NCI-H2171 treated with DMSO at 0.1 percent for 48 hours (cell line): ENCODE data around the gene SYNJ2.
A peak's percentile ranks its signal among the peaks of the same experiment; 100 is the strongest.

Experiments used
- DNase-seq: peaks from one replicate; lab custom pipeline; 2025; lab: John Stamatoyannopoulos, UW

SYNJ2 gene

DNA sequence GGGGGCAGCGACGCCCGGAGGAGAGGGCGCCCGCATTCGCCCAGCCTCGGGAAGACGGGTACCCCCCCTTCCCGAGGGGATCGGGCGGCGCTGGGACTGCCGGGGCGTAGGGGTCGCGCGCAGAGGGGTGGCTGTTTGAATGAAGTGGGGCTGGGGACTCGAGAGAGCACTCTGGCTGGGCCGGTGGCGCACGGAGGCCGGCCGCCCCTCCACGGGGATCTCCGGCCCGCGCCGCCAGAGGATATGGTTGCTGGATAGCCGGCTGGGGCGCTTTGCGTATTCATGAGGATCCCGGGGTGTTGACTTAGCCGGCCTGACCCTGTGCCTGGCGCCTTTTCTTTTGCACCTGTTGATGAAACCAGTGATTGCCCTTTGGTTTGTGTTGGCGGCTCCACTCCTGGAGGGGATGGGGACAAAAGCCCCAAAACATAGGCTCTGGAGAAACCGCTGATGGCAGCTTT, 469 bp downstream of the SYNJ2 start:
- peak; percentile 23 for DNase-seq

DNA sequence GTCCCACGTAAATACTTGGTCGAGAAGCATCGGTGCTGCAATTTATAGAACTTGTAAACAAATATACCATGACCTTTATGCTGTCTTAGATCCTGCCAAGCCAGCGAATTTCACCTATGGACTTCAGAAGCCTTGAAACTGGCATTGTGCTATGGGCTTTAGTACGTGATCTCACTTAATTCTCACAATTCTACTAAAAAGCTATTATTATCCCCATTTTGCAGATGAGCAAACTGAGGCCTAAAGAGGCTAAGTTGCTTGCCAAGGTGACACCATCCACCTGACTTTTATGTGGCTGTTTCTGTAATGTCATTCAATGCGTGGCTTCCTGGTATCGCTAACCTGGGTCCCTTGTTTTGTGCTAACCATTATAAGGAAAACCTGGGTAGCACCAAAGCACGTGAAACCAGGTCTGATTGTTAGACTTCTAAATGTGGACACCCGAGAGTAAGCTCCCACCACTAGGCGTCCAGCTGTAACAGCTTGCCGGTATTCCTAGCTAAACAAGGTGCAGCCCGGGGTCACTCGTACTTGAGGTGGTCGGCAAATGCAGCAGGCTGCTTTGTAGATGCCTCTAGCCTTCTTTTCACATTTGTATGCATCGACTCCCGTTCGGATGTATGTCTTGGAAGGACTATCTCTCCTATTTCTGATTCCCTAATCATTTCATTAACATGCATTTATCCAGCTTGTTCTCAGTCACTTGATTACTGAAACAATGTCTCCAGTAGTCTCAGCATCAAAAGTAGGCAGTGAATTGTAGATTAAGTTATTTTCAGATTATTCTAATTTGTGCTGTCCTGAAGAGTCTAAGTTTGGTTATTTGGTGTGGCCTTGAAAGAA, 1.1 kb downstream of the SYNJ2 start:
- no peak for DNase-seq

GRCh38 chr6:157983406-157984119, 1.9 kb downstream of the SYNJ2 start:
- no peak for DNase-seq

DNA sequence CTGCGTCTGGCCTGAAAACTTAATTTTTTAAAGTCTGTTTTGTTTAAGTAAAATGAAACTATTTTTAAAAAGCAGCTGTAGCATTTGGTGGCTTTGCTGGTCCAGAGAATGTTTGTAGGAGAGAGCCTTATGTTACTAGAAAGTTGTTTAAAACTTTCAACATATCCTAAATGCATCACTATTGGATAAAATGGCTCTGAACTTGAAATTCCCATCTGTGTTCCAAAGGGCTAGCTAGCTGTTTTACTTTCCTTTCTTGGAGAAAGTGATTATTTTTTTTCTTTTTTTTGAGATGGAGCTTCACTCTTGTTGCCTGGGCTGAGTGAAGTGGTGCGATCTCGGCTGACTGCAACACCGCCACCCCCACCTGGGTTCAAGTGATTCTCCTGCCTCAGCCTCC, 2.5 kb downstream of the SYNJ2 start:
- DNase-seq = no peak

DNA sequence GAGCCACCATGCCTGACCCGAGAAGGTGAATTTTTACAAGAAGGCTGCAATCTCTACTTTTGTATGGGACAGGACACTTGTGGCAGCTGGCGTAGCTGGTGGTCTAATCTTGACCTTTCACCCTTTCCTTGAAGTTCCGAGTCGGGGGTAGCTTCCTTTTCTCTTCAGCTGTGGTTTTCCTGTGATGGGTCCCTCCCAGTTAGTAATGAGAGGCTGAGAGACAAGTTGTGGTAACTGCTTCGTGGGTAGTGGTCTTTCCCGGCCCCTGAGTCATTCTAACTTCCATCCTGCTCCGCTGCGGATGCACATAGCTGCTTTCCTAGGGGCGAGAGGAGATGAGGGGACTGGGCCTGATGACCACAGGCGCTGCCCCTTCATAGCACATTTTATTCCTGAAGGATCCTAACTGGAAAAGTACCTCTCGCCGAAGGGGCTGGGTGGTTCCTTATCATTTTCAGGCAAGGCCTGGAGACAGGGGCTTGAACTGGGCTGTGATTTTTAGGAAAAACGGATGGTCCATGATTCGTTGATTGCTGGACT, 3.1 kb downstream of the SYNJ2 start:
- DNase-seq = no peak

DNA sequence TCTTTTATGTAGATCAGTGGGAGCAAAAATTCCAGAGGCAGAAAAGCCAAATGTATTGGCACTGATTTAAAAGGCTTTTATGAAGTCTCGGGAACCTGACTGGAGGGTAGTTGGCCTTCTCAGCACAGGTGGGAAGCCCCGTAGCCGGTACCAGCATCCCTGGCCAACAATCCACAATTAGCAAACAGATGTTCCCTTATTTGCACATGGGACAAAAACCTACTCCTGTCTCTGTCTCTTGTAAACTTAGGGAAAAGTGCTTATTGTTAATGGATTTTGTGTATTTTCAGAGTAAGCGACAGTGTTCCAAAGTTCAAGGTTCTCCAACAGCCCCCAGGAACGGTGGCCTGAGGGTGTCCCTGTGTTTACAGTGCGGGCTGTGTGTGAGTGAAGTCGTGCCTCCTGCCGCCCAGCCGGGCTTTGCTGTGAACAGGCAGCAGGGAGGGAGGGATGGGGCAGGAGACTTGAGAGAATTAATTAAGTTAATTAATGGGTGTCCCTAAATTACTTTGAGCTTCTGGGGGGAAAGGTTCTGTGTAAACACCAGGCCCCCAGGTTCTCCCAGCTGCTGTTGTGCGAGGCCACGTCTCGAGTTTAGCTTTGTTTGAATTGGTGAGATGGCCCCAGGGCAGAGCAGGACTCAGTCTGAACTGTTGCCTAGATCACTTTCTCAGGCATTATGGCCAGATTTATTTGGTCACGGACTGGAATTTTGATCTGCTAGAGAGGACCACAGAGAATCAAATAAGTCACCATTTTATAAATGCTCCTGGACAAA, 3.9 kb downstream of the SYNJ2 start:
- DNase-seq = peak; percentile 51

DNA sequence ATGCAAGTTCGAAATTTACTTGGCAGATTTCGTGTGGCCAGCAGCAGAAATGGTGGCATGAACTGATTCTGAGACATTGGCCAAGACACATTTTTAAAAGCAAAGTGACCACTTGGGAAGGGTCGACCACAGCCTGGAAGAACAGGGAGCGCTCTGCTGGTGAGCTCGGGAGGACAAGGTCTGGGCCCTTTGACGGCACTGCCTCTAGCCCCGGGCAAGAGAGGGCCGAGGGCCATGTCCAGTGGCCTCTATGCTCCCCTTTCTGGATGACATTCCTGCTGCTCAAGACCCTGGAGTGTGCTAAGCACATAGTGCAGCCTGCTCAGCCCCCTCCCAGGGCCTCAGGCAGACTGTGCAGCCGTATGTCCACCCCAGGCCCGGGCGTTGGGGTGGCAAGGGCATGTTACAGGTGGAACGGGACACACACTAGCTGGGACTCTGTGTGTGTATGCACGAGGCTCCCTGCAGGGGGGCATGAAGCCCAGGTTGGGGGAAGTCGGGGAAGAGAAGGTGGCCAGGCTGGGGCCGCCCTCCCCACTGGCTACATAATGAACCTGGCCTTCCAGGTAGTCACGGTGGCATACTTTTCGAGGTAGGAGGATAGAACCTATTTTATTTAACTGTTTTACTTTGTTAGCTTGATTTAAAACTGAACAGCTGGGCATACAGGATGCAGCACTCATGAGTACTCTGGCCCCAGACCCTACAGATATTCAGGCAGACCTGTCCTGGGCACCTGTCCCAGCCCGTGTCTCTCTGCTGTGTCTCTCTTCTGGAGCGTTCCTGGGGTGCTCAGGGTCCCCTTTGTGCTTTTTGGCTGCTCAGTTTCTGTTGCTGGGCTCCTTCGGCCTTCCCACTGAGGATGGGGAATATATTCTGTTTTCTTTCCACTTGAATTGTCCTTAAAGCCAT, 6.4 kb downstream of the SYNJ2 start:
- DNase-seq = no peak

DNA sequence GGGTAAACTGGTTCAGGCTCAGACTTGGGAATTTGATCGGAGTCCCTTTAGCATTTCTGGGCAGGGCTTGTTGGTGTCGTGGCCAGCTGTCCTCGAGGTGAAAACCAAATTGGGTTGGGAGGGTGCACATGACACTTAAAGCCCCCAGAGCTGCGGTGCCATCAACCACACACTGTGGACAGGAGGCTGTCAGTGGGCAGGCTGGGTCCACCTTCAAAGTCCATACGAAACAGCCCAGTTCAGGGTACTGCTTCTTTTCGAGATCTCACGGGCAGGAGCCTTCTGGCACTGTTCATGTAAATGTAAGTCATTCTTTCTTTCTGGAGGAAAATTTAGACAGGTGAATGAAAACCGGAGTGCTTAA, 7.0 kb downstream of the SYNJ2 start:
- no peak for DNase-seq

GRCh38 chr6:157989541-157990289, 8.1 kb downstream of the SYNJ2 start:
- DNase-seq = peak; percentile 88

- DNase-seq = peak; percentile 74
Measured at GRCh38 chr6:157990321-157991066, 8.8 kb downstream of the SYNJ2 start.

GRCh38 chr6:157991067-157991432, 9.4 kb downstream of the SYNJ2 start:
- no peak for DNase-seq

- DNase-seq = peak; percentile 46
Measured at GRCh38 chr6:157993076-157993475, 11.4 kb downstream of the SYNJ2 start.

GRCh38 chr6:157994125-157994795, 12.6 kb downstream of the SYNJ2 start:
- DNase-seq = no peak

DNA sequence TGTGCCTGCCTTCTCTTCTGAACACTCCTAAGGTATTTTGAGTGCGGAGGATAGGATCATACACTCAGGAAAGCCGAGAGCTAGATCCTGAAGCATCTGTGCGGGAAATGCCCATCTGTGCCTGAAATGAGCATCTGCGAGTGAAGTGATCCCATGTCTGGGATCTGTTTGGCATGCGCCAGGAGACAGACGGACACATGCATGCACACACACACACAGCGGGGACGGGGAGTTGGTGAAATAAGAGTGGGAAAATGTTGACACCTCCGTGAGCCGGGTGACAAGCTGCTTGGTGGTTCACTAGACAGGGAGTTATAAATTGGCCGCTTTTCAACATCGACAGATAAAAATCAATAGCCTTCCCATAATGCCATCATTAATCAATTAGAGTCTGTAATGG, 13.8 kb downstream of the SYNJ2 start:
- DNase-seq = peak; percentile 94

DNA sequence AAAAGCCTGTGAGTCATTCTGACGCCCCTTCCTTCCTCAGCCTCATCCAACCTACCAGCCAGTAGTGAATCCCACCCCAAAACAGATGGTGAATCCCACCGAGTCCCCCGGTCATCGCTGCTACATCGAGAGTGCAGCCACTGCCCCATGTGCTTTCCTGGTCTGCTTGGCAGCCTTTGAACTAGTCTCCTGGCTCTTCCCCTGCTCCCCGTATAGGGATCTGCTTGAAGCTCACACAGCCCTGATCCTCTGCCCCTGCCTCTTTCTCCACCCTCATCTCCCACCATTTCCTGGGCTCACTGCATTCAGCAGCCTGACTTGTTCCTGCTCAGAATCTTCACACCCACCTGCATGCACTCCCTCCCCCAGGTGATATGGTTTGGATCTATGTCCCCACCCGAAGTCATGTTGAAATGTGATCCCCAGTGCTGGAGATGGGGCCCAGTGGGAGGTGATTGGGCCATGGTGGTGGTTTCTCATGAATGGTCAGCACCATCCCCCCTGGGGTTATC, 14.6 kb downstream of the SYNJ2 start:
- DNase-seq = no peak

- DNase-seq = no peak
Measured at GRCh38 chr6:157996918-157997702, 15.4 kb downstream of the SYNJ2 start.

GRCh38 chr6:157997893-157998608, 16.4 kb downstream of the SYNJ2 start:
- no peak for DNase-seq
